Measurements from ENCODE around the gene KRT82.

Gene KRT82

GRCh38 chr12:52377266-52377665 lies 28.9 kb downstream of the KRT82 start:
- H3K4me2 ChIP-seq (ENCODE audit: low read length): no peak overlapping the region
- H3K27me3 ChIP-seq (ENCODE audit: control insufficient read depth, insufficient read depth, low read length): peaks cover 42% of the 10 kb centered on the region
- H3K36me3 ChIP-seq (ENCODE audit: insufficient read depth, low read length): no peaks in the 10 kb centered on the region
- no peak overlapping the region for H3K4me3 ChIP-seq (ENCODE audit: low read length)
- no peaks in the 10 kb centered on the region for H3K4me1 ChIP-seq (ENCODE audit: control insufficient read depth, insufficient read depth, low read length)
- no peaks in the 10 kb centered on the region for H3K9me3 ChIP-seq (replicated peaks; ENCODE audit: low read length)
- H3K9ac ChIP-seq (ENCODE audit: low read depth, low read length): no peak overlapping the region

- Histone ChIP-seq H3K4me3 (ENCODE audit: low read length) (no peak overlapping the region), H3K27me3 (ENCODE audit: control insufficient read depth, insufficient read depth, low read length) (peaks cover 45% of the 10 kb centered on the region), H3K4me1 (ENCODE audit: control insufficient read depth, insufficient read depth, low read length) (peaks cover 9% of the 10 kb centered on the region), H3K9ac (ENCODE audit: low read depth, low read length) (no peak overlapping the region), H3K9me3 (replicated peaks; ENCODE audit: low read length) (no peaks in the 10 kb centered on the region), H3K36me3 (ENCODE audit: insufficient read depth, low read length) (no peaks in the 10 kb centered on the region), H3K4me2 (ENCODE audit: low read length) (no peak overlapping the region)
Measured at GRCh38 chr12:52372216-52373154, 33.6 kb downstream of the KRT82 start.

GRCh38 chr12:52371716-52372115 lies 34.4 kb downstream of the KRT82 start:
- H3K4me1 ChIP-seq (ENCODE audit: control insufficient read depth, insufficient read depth, low read length): peaks cover 9% of the 10 kb centered on the region
- H3K36me3 ChIP-seq (ENCODE audit: insufficient read depth, low read length): no peaks in the 10 kb centered on the region
- no peak overlapping the region for H3K4me3 ChIP-seq (ENCODE audit: low read length)
- H3K9me3 ChIP-seq (replicated peaks; ENCODE audit: low read length): no peaks in the 10 kb centered on the region
- no peak overlapping the region for H3K4me2 ChIP-seq (ENCODE audit: low read length)
- H3K9ac ChIP-seq (ENCODE audit: low read depth, low read length): no peak overlapping the region
- H3K27me3 ChIP-seq (ENCODE audit: control insufficient read depth, insufficient read depth, low read length): peaks cover 46% of the 10 kb centered on the region

GRCh38 chr12:52370926-52371608 lies 35.1 kb downstream of the KRT82 start:
- no peaks in the 10 kb centered on the region for H3K36me3 ChIP-seq (ENCODE audit: insufficient read depth, low read length)
- H3K4me3 ChIP-seq (ENCODE audit: low read length): no peak overlapping the region
- H3K9ac ChIP-seq (ENCODE audit: low read depth, low read length): no peak overlapping the region
- peaks cover 9% of the 10 kb centered on the region for H3K4me1 ChIP-seq (ENCODE audit: control insufficient read depth, insufficient read depth, low read length)
- H3K9me3 ChIP-seq (replicated peaks; ENCODE audit: low read length): no peaks in the 10 kb centered on the region
- peak overlapping the region; percentile 60 for H3K4me2 ChIP-seq (ENCODE audit: low read length)
- peaks cover 50% of the 10 kb centered on the region for H3K27me3 ChIP-seq (ENCODE audit: control insufficient read depth, insufficient read depth, low read length)

- no peaks in the 10 kb centered on the region for H3K36me3 ChIP-seq (ENCODE audit: insufficient read depth, low read length)
Measured at GRCh38 chr12:52369809-52370208, 36.3 kb downstream of the KRT82 start.

GRCh38 chr12:52369211-52369610 lies 36.9 kb downstream of the KRT82 start:
- Histone ChIP-seq H3K9me3 (replicated peaks; ENCODE audit: low read length) (no peaks in the 10 kb centered on the region), H3K4me2 (ENCODE audit: low read length) (no peak overlapping the region), H3K4me1 (ENCODE audit: control insufficient read depth, insufficient read depth, low read length) (peaks cover 9% of the 10 kb centered on the region), H3K27me3 (ENCODE audit: control insufficient read depth, insufficient read depth, low read length) (peaks cover 58% of the 10 kb centered on the region), H3K36me3 (ENCODE audit: insufficient read depth, low read length) (no peaks in the 10 kb centered on the region), H3K4me3 (ENCODE audit: low read length) (no peak overlapping the region), H3K9ac (ENCODE audit: low read depth, low read length) (no peak overlapping the region)

More at GRCh38 chr12:52369809-52370208, 36.3 kb downstream of the KRT82 start:
- peaks cover 56% of the 10 kb centered on the region for H3K27me3 ChIP-seq (ENCODE audit: control insufficient read depth, insufficient read depth, low read length)
- H3K9me3 ChIP-seq (replicated peaks; ENCODE audit: low read length): no peaks in the 10 kb centered on the region
- peaks cover 9% of the 10 kb centered on the region for H3K4me1 ChIP-seq (ENCODE audit: control insufficient read depth, insufficient read depth, low read length)
- no peak overlapping the region for H3K9ac ChIP-seq (ENCODE audit: low read depth, low read length)
- no peak overlapping the region for H3K4me3 ChIP-seq (ENCODE audit: low read length)
- H3K4me2 ChIP-seq (ENCODE audit: low read length): no peak overlapping the region

GRCh38 chr12:52368508-52368907 lies 37.6 kb downstream of the KRT82 start:
- Histone ChIP-seq H3K27me3 (ENCODE audit: control insufficient read depth, insufficient read depth, low read length) (peaks cover 60% of the 10 kb centered on the region), H3K36me3 (ENCODE audit: insufficient read depth, low read length) (no peaks in the 10 kb centered on the region), H3K9me3 (replicated peaks; ENCODE audit: low read length) (no peaks in the 10 kb centered on the region), H3K4me2 (ENCODE audit: low read length) (no peak overlapping the region), H3K9ac (ENCODE audit: low read depth, low read length) (no peak overlapping the region), H3K4me3 (ENCODE audit: low read length) (no peak overlapping the region), H3K4me1 (ENCODE audit: control insufficient read depth, insufficient read depth, low read length) (peaks cover 9% of the 10 kb centered on the region)

GRCh38 chr12:52367876-52368275 lies 38.3 kb downstream of the KRT82 start:
- Histone ChIP-seq H3K4me3 (ENCODE audit: low read length) (no peak overlapping the region), H3K9me3 (replicated peaks; ENCODE audit: low read length) (no peaks in the 10 kb centered on the region), H3K4me2 (ENCODE audit: low read length) (no peak overlapping the region), H3K9ac (ENCODE audit: low read depth, low read length) (no peak overlapping the region), H3K36me3 (ENCODE audit: insufficient read depth, low read length) (no peaks in the 10 kb centered on the region), H3K4me1 (ENCODE audit: control insufficient read depth, insufficient read depth, low read length) (peaks cover 9% of the 10 kb centered on the region), H3K27me3 (ENCODE audit: control insufficient read depth, insufficient read depth, low read length) (peaks cover 64% of the 10 kb centered on the region)

GRCh38 chr12:52366738-52367485 lies 39.2 kb downstream of the KRT82 start, which contains the start of gene KRT85:
Gene KRT85, minus strand, starts transcription at chr12:52367481. Its CDS starts 76 bp downstream, at chr12:52367405.
- no peaks in the 10 kb centered on the region for H3K36me3 ChIP-seq (ENCODE audit: insufficient read depth, low read length)
- H3K9ac ChIP-seq (ENCODE audit: low read depth, low read length): no peak within 1 kb of the TSS
- H3K4me2 ChIP-seq (ENCODE audit: low read length): no peak within 1 kb of the TSS
- no peak within 1 kb of the TSS for H3K4me3 ChIP-seq (ENCODE audit: low read length)
- no peaks in the 10 kb centered on the region for H3K9me3 ChIP-seq (replicated peaks; ENCODE audit: low read length)
- H3K27me3 ChIP-seq (ENCODE audit: control insufficient read depth, insufficient read depth, low read length): peaks cover 64% of the 10 kb centered on the region
- peaks cover 9% of the 10 kb centered on the region for H3K4me1 ChIP-seq (ENCODE audit: control insufficient read depth, insufficient read depth, low read length)

GRCh38 chr12:52364901-52365489 lies 41.1 kb downstream of the KRT82 start:
- no peaks in the 10 kb centered on the region for H3K36me3 ChIP-seq (ENCODE audit: insufficient read depth, low read length)
- no peak overlapping the region for H3K4me3 ChIP-seq (ENCODE audit: low read length)
- H3K27me3 ChIP-seq (ENCODE audit: control insufficient read depth, insufficient read depth, low read length): peaks cover 60% of the 10 kb centered on the region
- H3K4me1 ChIP-seq (ENCODE audit: control insufficient read depth, insufficient read depth, low read length): no peaks in the 10 kb centered on the region
- H3K9me3 ChIP-seq (replicated peaks; ENCODE audit: low read length): no peaks in the 10 kb centered on the region
- H3K4me2 ChIP-seq (ENCODE audit: low read length): no peak overlapping the region
- H3K9ac ChIP-seq (ENCODE audit: low read depth, low read length): no peak overlapping the region

- H3K9ac ChIP-seq (ENCODE audit: low read depth, low read length): no peak overlapping the region
- H3K36me3 ChIP-seq (ENCODE audit: insufficient read depth, low read length): no peaks in the 10 kb centered on the region
- H3K4me2 ChIP-seq (ENCODE audit: low read length): no peak overlapping the region
- H3K27me3 ChIP-seq (ENCODE audit: control insufficient read depth, insufficient read depth, low read length): peaks cover 53% of the 10 kb centered on the region
- no peak overlapping the region for H3K4me3 ChIP-seq (ENCODE audit: low read length)
- H3K9me3 ChIP-seq (replicated peaks; ENCODE audit: low read length): no peaks in the 10 kb centered on the region
- H3K4me1 ChIP-seq (ENCODE audit: control insufficient read depth, insufficient read depth, low read length): no peaks in the 10 kb centered on the region
Measured at GRCh38 chr12:52364061-52364460, 42.1 kb downstream of the KRT82 start.
